Osteoblast (primary cell): ENCODE results near the gene FGF14. TPM values are rescaled to one million over a fixed set of nuclear protein-coding genes. Genes with fewer than 3 reads are reported as not detected.

Source experiments
- DNase-seq: peaks from one replicate; pipeline ENCODE4 v3.0.0; 2011; ENCODE audit warnings: low spot score, mixed read lengths; ENCODE audit not compliant: insufficient read length; ENCODE audit errors: missing footprints
- H2AFZ ChIP-seq: 2 replicates; pipeline ENCODE4 v1.6.0; 2011; ENCODE audit warnings: mild to moderate bottlenecking, low read length
- H3K27ac ChIP-seq: 2 replicates; pipeline ENCODE4 v1.5.1; 2011; ENCODE audit warnings: mild to moderate bottlenecking, low read depth, low read length, moderate library complexity
- H3K27me3 ChIP-seq: 2 replicates; pipeline ENCODE4 v1.6.0; 2012; ENCODE audit warnings: mild to moderate bottlenecking, control low read depth, inconsistent platforms, low read length, moderate library complexity; ENCODE audit not compliant: insufficient read depth
- H3K36me3 ChIP-seq: 2 replicates; pipeline ENCODE4 v1.5.1; 2011; ENCODE audit warnings: mild to moderate bottlenecking, low read length, control low read depth, moderate library complexity; ENCODE audit not compliant: insufficient read depth
- H3K4me1 ChIP-seq: 2 replicates; pipeline ENCODE4 v1.5.1; 2011; ENCODE audit warnings: mild to moderate bottlenecking, low read length, control low read depth, moderate library complexity; ENCODE audit not compliant: insufficient read depth
- H3K4me2 ChIP-seq: 2 replicates; pipeline ENCODE4 v1.6.0; 2011; ENCODE audit warnings: mild to moderate bottlenecking, low read length; ENCODE audit not compliant: insufficient read depth
- H3K4me3 ChIP-seq: fragments of 200-600 bp; sonication (generic); 3 replicates; pipeline ENCODE4 v1.5.1; 2012; ENCODE audit warnings: mild to moderate bottlenecking, low read length, inconsistent platforms; ENCODE audit not compliant: insufficient read depth
- H3K79me2 ChIP-seq: 2 replicates; pipeline ENCODE4 v1.6.0; 2012; ENCODE audit warnings: mild to moderate bottlenecking, low read length, control low read depth, inconsistent platforms; ENCODE audit not compliant: insufficient read depth
- H3K9me3 ChIP-seq: 2 replicates; pipeline ENCODE4 v1.5.1; 2011; ENCODE audit warnings: low read depth, low read length, control low read depth
- H4K20me1 ChIP-seq: 2 replicates; pipeline ENCODE4 v1.6.0; 2012; ENCODE audit warnings: mild to moderate bottlenecking, low read length, control low read depth; ENCODE audit not compliant: insufficient read depth
- CTCF ChIP-seq: IDR thresholded peaks from 2 replicates; pipeline ENCODE4 v1.5.1; 2011; ENCODE audit warnings: mild to moderate bottlenecking, low read depth, low read length, moderate library complexity; ENCODE audit errors: extremely low read depth
- total RNA-seq: library from RNA; depleted of rRNA; stranded (reverse); fragments of >200 nt; gene quantifications from 2 replicates; pipeline ENCODE4 v1.2.3, GENCODE V29; 2012

The FGF14 gene
- total RNA-seq, 1 donor: under 0.01 TPM

- H3K27ac ChIP-seq: no peak overlapping the region
- no peak overlapping the region for H3K4me3 ChIP-seq
- H3K36me3 ChIP-seq: no peaks in the 10 kb centered on the region
- no peaks in the 10 kb centered on the region for H4K20me1 ChIP-seq
- H2AFZ ChIP-seq: no peak overlapping the region
- H3K4me2 ChIP-seq: no peak overlapping the region
- no peak for TF ChIP-seq CTCF
- no peaks in the 10 kb centered on the region for H3K9me3 ChIP-seq
- no peaks in the 10 kb centered on the region for H3K4me1 ChIP-seq
- no peak for DNase-seq
- H3K79me2 ChIP-seq: no peaks in the 10 kb centered on the region
- H3K27me3 ChIP-seq: no peaks in the 10 kb centered on the region
Observed at GRCh38 chr13:102355251-102355650, 46.6 kb downstream of the FGF14 start.

GRCh38 chr13:102354011-102354410, 47.8 kb downstream of the FGF14 start:
- Histone ChIP-seq H3K9me3 (no peaks in the 10 kb centered on the region), H3K4me1 (no peaks in the 10 kb centered on the region), H3K27me3 (no peaks in the 10 kb centered on the region), H3K79me2 (no peaks in the 10 kb centered on the region), H4K20me1 (no peaks in the 10 kb centered on the region), H3K36me3 (no peaks in the 10 kb centered on the region), H3K27ac (no peak overlapping the region), H3K4me3 (no peak overlapping the region), H2AFZ (no peak overlapping the region), H3K4me2 (no peak overlapping the region)
- no peak for DNase-seq
- TF ChIP-seq CTCF: no peak

GRCh38 chr13:102351521-102351920, 50.3 kb downstream of the FGF14 start:
- Histone ChIP-seq H3K27ac (no peak overlapping the region), H3K9me3 (no peaks in the 10 kb centered on the region), H3K27me3 (no peaks in the 10 kb centered on the region), H3K79me2 (no peaks in the 10 kb centered on the region), H3K4me2 (no peak overlapping the region), H3K4me3 (no peak overlapping the region), H3K36me3 (no peaks in the 10 kb centered on the region), H4K20me1 (no peaks in the 10 kb centered on the region), H3K4me1 (no peaks in the 10 kb centered on the region), H2AFZ (no peak overlapping the region)
- no peak for TF ChIP-seq CTCF
- no peak for DNase-seq

- H2AFZ ChIP-seq: no peak overlapping the region
- DNase-seq: no peak
Observed at GRCh38 chr13:102347490-102347889, 54.4 kb downstream of the FGF14 start.

More at GRCh38 chr13:102347490-102347889, 54.4 kb downstream of the FGF14 start:
- Histone ChIP-seq H3K27ac (no peak overlapping the region), H3K4me3 (no peak overlapping the region), H3K79me2 (no peaks in the 10 kb centered on the region), H3K4me1 (no peaks in the 10 kb centered on the region), H3K9me3 (no peaks in the 10 kb centered on the region), H4K20me1 (no peaks in the 10 kb centered on the region), H3K36me3 (no peaks in the 10 kb centered on the region), H3K27me3 (no peaks in the 10 kb centered on the region), H3K4me2 (no peak overlapping the region)
- TF ChIP-seq CTCF: no peak
